Medulla oblongata (tissue), 1 donor: ENCODE results near the gene TBC1D4.

Source experiments
- DNase-seq: peaks from one replicate; pipeline ENCODE4 v3.0.0-alpha.2; 2015; ENCODE audit errors: extremely low spot score

The TBC1D4 gene

GRCh38 chr13:75482070-75482819 lies at the start of gene TBC1D4:
Gene TBC1D4, minus strand, starts transcription at chr13:75482169. Its CDS starts 402 bp downstream, at chr13:75481767.
- peak; percentile 92 for DNase-seq

GRCh38 chr13:75530549-75530961 lies 48.6 kb upstream of the TBC1D4 start:
- no peak for DNase-seq

- DNase-seq: no peak
Measured at GRCh38 chr13:75521956-75522355, 40.0 kb upstream of the TBC1D4 start.

- DNase-seq: no peak
Measured at GRCh38 chr13:75518439-75519088, 36.6 kb upstream of the TBC1D4 start.

- no peak for DNase-seq
Measured at GRCh38 chr13:75514080-75514995, 32.4 kb upstream of the TBC1D4 start.

GRCh38 chr13:75513271-75513670 lies 31.3 kb upstream of the TBC1D4 start:
- DNase-seq: peak; percentile 12

- DNase-seq: peak; percentile 76
Measured at GRCh38 chr13:75512253-75512652, 30.3 kb upstream of the TBC1D4 start.

- no peak for DNase-seq
Measured at GRCh38 chr13:75511051-75511625, 29.2 kb upstream of the TBC1D4 start.

GRCh38 chr13:75508002-75508548 lies 26.1 kb upstream of the TBC1D4 start:
- no peak for DNase-seq

- peak; percentile 35 for DNase-seq
Measured at GRCh38 chr13:75507027-75508001, 25.3 kb upstream of the TBC1D4 start.

- peak; percentile 13 for DNase-seq
Measured at GRCh38 chr13:75506018-75506417, 24.0 kb upstream of the TBC1D4 start.

GRCh38 chr13:75505327-75505726 lies 23.4 kb upstream of the TBC1D4 start:
- peak; percentile 67 for DNase-seq

- DNase-seq: no peak
Measured at GRCh38 chr13:75495938-75496337, 14.0 kb upstream of the TBC1D4 start.

GRCh38 chr13:75494491-75494890 lies 12.5 kb upstream of the TBC1D4 start:
- DNase-seq: no peak

- no peak for DNase-seq
Measured at GRCh38 chr13:75493156-75493555, 11.2 kb upstream of the TBC1D4 start.

GRCh38 chr13:75492389-75492788 lies 10.4 kb upstream of the TBC1D4 start:
- no peak for DNase-seq

GRCh38 chr13:75491376-75491775 lies 9.4 kb upstream of the TBC1D4 start:
- DNase-seq: no peak

- DNase-seq: no peak
Measured at GRCh38 chr13:75489502-75490263, 7.7 kb upstream of the TBC1D4 start.
